ENCODE data around the gene IFITM1. TPM values are rescaled to one million over a fixed set of nuclear protein-coding genes. Genes with fewer than 3 reads are reported as not detected.
"Not testable (repeated sequence)": the region's sequence is repeated elsewhere in the genome, so short reads cannot be mapped to it uniquely, and the experiment has no call there.

IFITM1 gene
- polyA plus RNA-seq, 1 donor, result 137 TPM

GRCh38 chr11:311013-311748, 2.7 kb upstream of the IFITM1 start:
- DNase-seq; H3K27me3 ChIP-seq (ENCODE audit: control insufficient read depth, insufficient read depth, low read length); H3K36me3 ChIP-seq (ENCODE audit: control insufficient read depth, insufficient read depth, low read length); H3K27ac ChIP-seq (ENCODE audit: low read length); H3K9me3 ChIP-seq (ENCODE audit: control insufficient read depth, low read depth, low read length): not testable (repeated sequence)
- H3K4me1 ChIP-seq (ENCODE audit: control insufficient read depth, insufficient read depth, low read length), result peaks cover 30% of the 10 kb centered on the region
- no CpG with 5 or more reads among the region's 71 CpGs for WGBS (ENCODE audit: insufficient coverage, low lambda C conversion rate)
- H3K4me3 ChIP-seq (ENCODE audit: low read length), result peak overlapping the region; percentile 32

GRCh38 chr11:312092-312816, 1.6 kb upstream of the IFITM1 start:
- no peak overlapping the region for H3K27ac ChIP-seq (ENCODE audit: low read length)
- no peak for DNase-seq
- H3K36me3 ChIP-seq (ENCODE audit: control insufficient read depth, insufficient read depth, low read length), result no peaks in the 10 kb centered on the region
- 100% methylated on average over 1 of the region's 14 CpGs for WGBS (ENCODE audit: insufficient coverage, low lambda C conversion rate)
- H3K9me3 ChIP-seq (ENCODE audit: control insufficient read depth, low read depth, low read length), result peaks cover 5% of the 10 kb centered on the region
- peaks cover 40% of the 10 kb centered on the region for H3K4me1 ChIP-seq (ENCODE audit: control insufficient read depth, insufficient read depth, low read length)
- H3K27me3 ChIP-seq (ENCODE audit: control insufficient read depth, insufficient read depth, low read length), result peaks cover 10% of the 10 kb centered on the region
- H3K4me3 ChIP-seq (ENCODE audit: low read length), result no peak overlapping the region

GRCh38 chr11:313304-313786, 495 bp upstream of the IFITM1 start:
- Histone ChIP-seq H3K36me3 (ENCODE audit: control insufficient read depth, insufficient read depth, low read length) (no peaks in the 10 kb centered on the region), H3K4me3 (ENCODE audit: low read length) (peak overlapping the region; percentile 58), H3K27me3 (ENCODE audit: control insufficient read depth, insufficient read depth, low read length) (peaks cover 12% of the 10 kb centered on the region), H3K27ac (ENCODE audit: low read length) (peak overlapping the region; percentile 87), H3K9me3 (ENCODE audit: control insufficient read depth, low read depth, low read length) (peaks cover 5% of the 10 kb centered on the region), H3K4me1 (ENCODE audit: control insufficient read depth, insufficient read depth, low read length) (peaks cover 45% of the 10 kb centered on the region)
- no peak for DNase-seq
- no CpG with 5 or more reads among the region's 8 CpGs for WGBS (ENCODE audit: insufficient coverage, low lambda C conversion rate)

GRCh38 chr11:314554-314875, 675 bp downstream of the IFITM1 start:
- peak overlapping the region; percentile 87 for H3K27ac ChIP-seq (ENCODE audit: low read length)
- H3K4me1 ChIP-seq (ENCODE audit: control insufficient read depth, insufficient read depth, low read length), result peaks cover 42% of the 10 kb centered on the region
- not testable (repeated sequence) for DNase-seq; H3K9me3 ChIP-seq (ENCODE audit: control insufficient read depth, low read depth, low read length); H3K36me3 ChIP-seq (ENCODE audit: control insufficient read depth, insufficient read depth, low read length)
- H3K27me3 ChIP-seq (ENCODE audit: control insufficient read depth, insufficient read depth, low read length), result peaks cover 12% of the 10 kb centered on the region
- H3K4me3 ChIP-seq (ENCODE audit: low read length), result peak overlapping the region; percentile 58
- no CpG with 5 or more reads among the region's 6 CpGs for WGBS (ENCODE audit: insufficient coverage, low lambda C conversion rate)

- WGBS (ENCODE audit: insufficient coverage, low lambda C conversion rate), result no CpG with 5 or more reads among the region's 9 CpGs
- Histone ChIP-seq H3K27ac (ENCODE audit: low read length) (peak overlapping the region; percentile 87), H3K36me3 (ENCODE audit: control insufficient read depth, insufficient read depth, low read length) (no peaks in the 10 kb centered on the region), H3K4me3 (ENCODE audit: low read length) (peak overlapping the region; percentile 58), H3K4me1 (ENCODE audit: control insufficient read depth, insufficient read depth, low read length) (peaks cover 41% of the 10 kb centered on the region), H3K27me3 (ENCODE audit: control insufficient read depth, insufficient read depth, low read length) (peaks cover 12% of the 10 kb centered on the region), H3K9me3 (ENCODE audit: control insufficient read depth, low read depth, low read length) (peaks cover 5% of the 10 kb centered on the region)
- peak in 1 of 2 donors; percentile 89 for DNase-seq
These were observed 1.2 kb downstream of the IFITM1 start for GRCh38 chr11:315051-315481.

- Histone ChIP-seq H3K27ac (ENCODE audit: low read length) (peak overlapping the region; percentile 87), H3K27me3 (ENCODE audit: control insufficient read depth, insufficient read depth, low read length) (peaks cover 12% of the 10 kb centered on the region), H3K36me3 (ENCODE audit: control insufficient read depth, insufficient read depth, low read length) (no peaks in the 10 kb centered on the region), H3K4me1 (ENCODE audit: control insufficient read depth, insufficient read depth, low read length) (peaks cover 40% of the 10 kb centered on the region), H3K4me3 (ENCODE audit: low read length) (peak overlapping the region; percentile 58), H3K9me3 (ENCODE audit: control insufficient read depth, low read depth, low read length) (peaks cover 5% of the 10 kb centered on the region)
- WGBS (ENCODE audit: insufficient coverage, low lambda C conversion rate), result no CpG with 5 or more reads among the region's 32 CpGs
- no peak for DNase-seq
These were observed 1.7 kb downstream of the IFITM1 start for GRCh38 chr11:315516-315994.

- H3K36me3 ChIP-seq (ENCODE audit: control insufficient read depth, insufficient read depth, low read length), result no peaks in the 10 kb centered on the region
- peak in 1 of 2 donors; percentile 63 for DNase-seq
- no CpG with 5 or more reads among the region's 64 CpGs for WGBS (ENCODE audit: insufficient coverage, low lambda C conversion rate)
- H3K4me3 ChIP-seq (ENCODE audit: low read length), result peak overlapping the region; percentile 47
- peaks cover 5% of the 10 kb centered on the region for H3K9me3 ChIP-seq (ENCODE audit: control insufficient read depth, low read depth, low read length)
- H3K4me1 ChIP-seq (ENCODE audit: control insufficient read depth, insufficient read depth, low read length), result peaks cover 43% of the 10 kb centered on the region
- H3K27ac ChIP-seq (ENCODE audit: low read length), result peak overlapping the region; percentile 14
- peaks cover 12% of the 10 kb centered on the region for H3K27me3 ChIP-seq (ENCODE audit: control insufficient read depth, insufficient read depth, low read length)
These were observed 2.3 kb downstream of the IFITM1 start for GRCh38 chr11:316031-316701.

- peak in 1 of 2 donors; percentile 59 for DNase-seq
- Histone ChIP-seq H3K4me3 (ENCODE audit: low read length) (no peak overlapping the region), H3K27ac (ENCODE audit: low read length) (no peak overlapping the region), H3K4me1 (ENCODE audit: control insufficient read depth, insufficient read depth, low read length) (peaks cover 43% of the 10 kb centered on the region), H3K27me3 (ENCODE audit: control insufficient read depth, insufficient read depth, low read length) (peaks cover 12% of the 10 kb centered on the region), H3K9me3 (ENCODE audit: control insufficient read depth, low read depth, low read length) (peaks cover 5% of the 10 kb centered on the region), H3K36me3 (ENCODE audit: control insufficient read depth, insufficient read depth, low read length) (no peaks in the 10 kb centered on the region)
- WGBS (ENCODE audit: insufficient coverage, low lambda C conversion rate), result 50% methylated on average over 4 of the region's 7 CpGs
These were observed 3.1 kb downstream of the IFITM1 start for GRCh38 chr11:316891-317301.

- Histone ChIP-seq H3K27me3 (ENCODE audit: control insufficient read depth, insufficient read depth, low read length) (peaks cover 12% of the 10 kb centered on the region), H3K4me1 (ENCODE audit: control insufficient read depth, insufficient read depth, low read length) (peaks cover 40% of the 10 kb centered on the region), H3K4me3 (ENCODE audit: low read length) (peak overlapping the region; percentile 16)
- not testable (repeated sequence) for H3K36me3 ChIP-seq (ENCODE audit: control insufficient read depth, insufficient read depth, low read length); H3K27ac ChIP-seq (ENCODE audit: low read length); H3K9me3 ChIP-seq (ENCODE audit: control insufficient read depth, low read depth, low read length); DNase-seq
- WGBS (ENCODE audit: insufficient coverage, low lambda C conversion rate), result no CpG with 5 or more reads among the region's 30 CpGs
These were observed 4.0 kb downstream of the IFITM1 start for GRCh38 chr11:317668-318404.
